ENCODE results near the gene SV2B. TPM values are rescaled to one million over a fixed set of nuclear protein-coding genes. Genes with fewer than 3 reads are reported as not detected.

Gene SV2B
- total RNA-seq, 1 experiment from 2014 or later: not detected

DNA sequence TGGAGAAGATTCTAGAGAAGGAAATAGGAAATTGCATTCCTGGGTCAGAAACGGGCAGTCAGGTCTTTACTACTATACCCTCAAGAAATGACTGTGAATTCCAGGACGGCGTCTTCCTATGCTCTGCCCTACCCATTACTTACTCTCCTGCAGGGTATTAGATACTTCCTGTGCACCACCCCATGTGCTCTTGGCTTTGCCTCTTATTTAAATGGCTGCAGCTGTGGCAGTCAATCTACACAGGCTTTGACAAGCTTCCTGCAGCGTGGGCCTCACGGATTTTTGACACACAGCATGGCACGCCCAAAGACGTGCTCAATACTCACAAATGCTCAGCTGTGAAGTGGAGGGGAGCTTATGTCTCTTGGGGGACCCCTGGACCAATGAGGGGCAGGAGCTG lies 206.1 kb downstream of the SV2B start:
- Histone ChIP-seq H3K9me2 (replicated peaks; ENCODE audit: low read length) (no peaks in the 10 kb centered on the region), H3K27ac (ENCODE audit: low read length) (no peak overlapping the region), H2AFZ (ENCODE audit: low read length) (no peak overlapping the region), H3K27me3 (ENCODE audit: low read length) (peaks cover 68% of the 10 kb centered on the region), H4K20me1 (ENCODE audit: low read length) (no peaks in the 10 kb centered on the region), H3K4me2 (ENCODE audit: low read length) (no peak overlapping the region), H3K9me3 (ENCODE audit: low read length) (no peaks in the 10 kb centered on the region), H3K4me1 (ENCODE audit: insufficient read depth, low read length) (no peaks in the 10 kb centered on the region), H3K4me3 (ENCODE audit: low read length) (no peak overlapping the region), H3K36me3 (ENCODE audit: low read depth, low read length) (no peaks in the 10 kb centered on the region), H3K79me2 (ENCODE audit: low read length) (no peaks in the 10 kb centered on the region), H3F3A (ENCODE audit: low read length, unreplicated experiment) (no peaks in the 10 kb centered on the region), H3K9ac (ENCODE audit: low read length) (no peak overlapping the region)
- DNase-seq: no peak
- no TSS peak for BruUV-seq (replicated peaks)
- ChIA-PET CTCF (no interaction called here), POLR2A (ENCODE audit: unreplicated experiment) (no interaction called here)
- intact Hi-C loops (cut with micrococcal nuclease): no loop called here
- TF ChIP-seq EZH2phosphoT487 (IDR thresholded peaks at IDR 0.05; ENCODE audit: borderline replicate concordance, low read length) (no peak), EZH2 (IDR thresholded peaks at IDR 0.05; ENCODE audit: low read length, unreplicated experiment) (no peak)
- TF ChIP-seq, protein P1, sequence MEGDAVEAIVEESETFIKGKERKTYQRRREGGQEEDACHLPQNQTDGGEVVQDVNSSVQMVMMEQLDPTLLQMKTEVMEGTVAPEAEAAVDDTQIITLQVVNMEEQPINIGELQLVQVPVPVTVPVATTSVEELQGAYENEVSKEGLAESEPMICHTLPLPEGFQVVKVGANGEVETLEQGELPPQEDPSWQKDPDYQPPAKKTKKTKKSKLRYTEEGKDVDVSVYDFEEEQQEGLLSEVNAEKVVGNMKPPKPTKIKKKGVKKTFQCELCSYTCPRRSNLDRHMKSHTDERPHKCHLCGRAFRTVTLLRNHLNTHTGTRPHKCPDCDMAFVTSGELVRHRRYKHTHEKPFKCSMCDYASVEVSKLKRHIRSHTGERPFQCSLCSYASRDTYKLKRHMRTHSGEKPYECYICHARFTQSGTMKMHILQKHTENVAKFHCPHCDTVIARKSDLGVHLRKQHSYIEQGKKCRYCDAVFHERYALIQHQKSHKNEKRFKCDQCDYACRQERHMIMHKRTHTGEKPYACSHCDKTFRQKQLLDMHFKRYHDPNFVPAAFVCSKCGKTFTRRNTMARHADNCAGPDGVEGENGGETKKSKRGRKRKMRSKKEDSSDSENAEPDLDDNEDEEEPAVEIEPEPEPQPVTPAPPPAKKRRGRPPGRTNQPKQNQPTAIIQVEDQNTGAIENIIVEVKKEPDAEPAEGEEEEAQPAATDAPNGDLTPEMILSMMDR (conservative IDR thresholded peaks at IDR 0.05; ENCODE audit: low read depth, low read length): no peak
- ATAC-seq: no peak

DNA sequence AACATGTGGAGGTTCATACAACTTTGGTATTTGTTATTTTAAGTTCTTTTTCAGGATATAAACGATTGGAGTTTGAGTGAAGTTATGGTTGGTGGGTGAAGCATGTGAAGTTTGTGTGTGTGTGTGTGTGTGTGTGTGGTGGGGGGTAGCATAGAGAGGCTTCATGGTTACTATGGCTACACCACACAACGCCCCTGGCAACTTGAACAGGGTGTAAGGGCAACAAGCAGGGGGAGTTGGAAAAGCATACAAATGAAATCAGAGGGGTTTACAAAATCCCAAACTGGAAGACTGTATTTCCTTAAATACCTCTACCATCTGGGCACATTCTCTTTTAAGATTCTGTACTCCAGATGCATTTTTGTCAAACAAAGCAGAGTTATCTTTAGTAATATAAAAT lies 207.5 kb downstream of the SV2B start:
- H3K27me3 ChIP-seq (ENCODE audit: low read length): peaks cover 64% of the 10 kb centered on the region
- intact Hi-C loops (cut with micrococcal nuclease): no loop called here
- ATAC-seq: no peak

DNA sequence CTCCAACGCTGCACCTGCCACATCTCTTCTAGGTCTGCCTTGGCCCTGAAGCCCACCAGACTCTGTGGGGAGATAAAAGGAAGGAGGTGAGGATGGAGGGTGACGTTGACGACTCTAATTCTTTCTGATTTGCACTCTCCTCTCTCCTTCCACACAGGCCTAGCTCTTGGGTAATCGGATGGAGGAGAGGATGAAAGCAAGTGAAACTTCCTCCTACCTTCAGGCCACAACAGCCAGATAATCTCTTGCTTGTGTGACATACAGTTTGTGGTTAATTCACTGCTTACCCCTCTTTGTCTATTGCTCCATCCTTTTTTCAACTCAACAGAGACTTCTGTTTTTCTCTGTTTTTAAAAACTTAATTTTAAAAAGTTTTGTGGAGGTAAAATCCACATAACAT lies 208.1 kb downstream of the SV2B start:
- Histone ChIP-seq H3K9me2 (replicated peaks; ENCODE audit: low read length) (no peaks in the 10 kb centered on the region), H3K4me3 (ENCODE audit: low read length) (no peak overlapping the region), H3F3A (ENCODE audit: low read length, unreplicated experiment) (no peaks in the 10 kb centered on the region), H3K27ac (ENCODE audit: low read length) (no peak overlapping the region), H3K4me2 (ENCODE audit: low read length) (no peak overlapping the region), H3K4me1 (ENCODE audit: insufficient read depth, low read length) (no peaks in the 10 kb centered on the region), H3K27me3 (ENCODE audit: low read length) (peaks cover 61% of the 10 kb centered on the region), H3K36me3 (ENCODE audit: low read depth, low read length) (no peaks in the 10 kb centered on the region), H2AFZ (ENCODE audit: low read length) (no peak overlapping the region), H4K20me1 (ENCODE audit: low read length) (no peaks in the 10 kb centered on the region), H3K79me2 (ENCODE audit: low read length) (no peaks in the 10 kb centered on the region), H3K9ac (ENCODE audit: low read length) (no peak overlapping the region), H3K9me3 (ENCODE audit: low read length) (no peaks in the 10 kb centered on the region)
- TF ChIP-seq EZH2phosphoT487 (IDR thresholded peaks at IDR 0.05; ENCODE audit: borderline replicate concordance, low read length) (no peak), EZH2 (IDR thresholded peaks at IDR 0.05; ENCODE audit: low read length, unreplicated experiment) (no peak)
- TF ChIP-seq, protein P1 (conservative IDR thresholded peaks at IDR 0.05; ENCODE audit: low read depth, low read length): no peak
- ATAC-seq (no peak), DNase-seq (no peak)
- POLR2A ChIA-PET (ENCODE audit: unreplicated experiment): no interaction called here
- CTCF ChIA-PET: no interaction called here
- intact Hi-C loops (cut with micrococcal nuclease): no loop called here
- BruUV-seq (replicated peaks): no TSS peak

More for the DNA sequence above, 207.5 kb downstream of the SV2B start:
- no peak for DNase-seq
- H3K27ac ChIP-seq (ENCODE audit: low read length): no peak overlapping the region
- TF ChIP-seq EZH2phosphoT487 (IDR thresholded peaks at IDR 0.05; ENCODE audit: borderline replicate concordance, low read length) (no peak), EZH2 (IDR thresholded peaks at IDR 0.05; ENCODE audit: low read length, unreplicated experiment) (no peak)
- TF ChIP-seq, protein P1 (conservative IDR thresholded peaks at IDR 0.05; ENCODE audit: low read depth, low read length): no peak
- no TSS peak for BruUV-seq (replicated peaks)
- no peaks in the 10 kb centered on the region for H3K79me2 ChIP-seq (ENCODE audit: low read length)
- no peaks in the 10 kb centered on the region for H3K4me1 ChIP-seq (ENCODE audit: insufficient read depth, low read length)
- no peaks in the 10 kb centered on the region for H3K36me3 ChIP-seq (ENCODE audit: low read depth, low read length)
- H4K20me1 ChIP-seq (ENCODE audit: low read length): no peaks in the 10 kb centered on the region
- H3K9me2 ChIP-seq (replicated peaks; ENCODE audit: low read length): no peaks in the 10 kb centered on the region
- no peak overlapping the region for H3K4me2 ChIP-seq (ENCODE audit: low read length)
- ChIA-PET POLR2A (ENCODE audit: unreplicated experiment) (no interaction called here), CTCF (no interaction called here)
- H3K9ac ChIP-seq (ENCODE audit: low read length): no peak overlapping the region
- H3K4me3 ChIP-seq (ENCODE audit: low read length): no peak overlapping the region
- no peaks in the 10 kb centered on the region for H3F3A ChIP-seq (ENCODE audit: low read length, unreplicated experiment)
- H2AFZ ChIP-seq (ENCODE audit: low read length): no peak overlapping the region
- no peaks in the 10 kb centered on the region for H3K9me3 ChIP-seq (ENCODE audit: low read length)
